ENCODE results near the gene CLCN4.

CLCN4 gene

GRCh38 chrX:10156199-10157031 lies at the start of gene CLCN4:
Gene CLCN4, plus strand, starts transcription at chrX:10156975. Its CDS starts 28,058 bp downstream, at chrX:10185033.
- no peak for DNase-seq (ENCODE audit: low read depth in 2 of 2, low spot score in 1 of 2)

GRCh38 chrX:10107483-10107882 lies 49.3 kb upstream of the CLCN4 start:
- DNase-seq (ENCODE audit: low read depth in 2 of 2, low spot score in 1 of 2): no peak

- no peak for DNase-seq (ENCODE audit: low read depth in 2 of 2, low spot score in 1 of 2)
These were observed 48.5 kb upstream of the CLCN4 start for GRCh38 chrX:10108288-10108687.

- DNase-seq (ENCODE audit: low read depth in 2 of 2, low spot score in 1 of 2): no peak
These were observed 47.1 kb upstream of the CLCN4 start for GRCh38 chrX:10109695-10110094.

- no peak for DNase-seq (ENCODE audit: low read depth in 2 of 2, low spot score in 1 of 2)
These were observed 46.3 kb upstream of the CLCN4 start for GRCh38 chrX:10110316-10110935.

- peak; percentile 33 to 49 for DNase-seq (ENCODE audit: low read depth in 2 of 2, low spot score in 1 of 2)
These were observed 45.8 kb upstream of the CLCN4 start for GRCh38 chrX:10110984-10111363.

- peak; percentile 4 to 37 for DNase-seq (ENCODE audit: low read depth in 2 of 2, low spot score in 1 of 2)
These were observed 45.2 kb upstream of the CLCN4 start for GRCh38 chrX:10111364-10112148.

GRCh38 chrX:10112510-10112909 lies 44.3 kb upstream of the CLCN4 start:
- DNase-seq (ENCODE audit: low read depth in 2 of 2, low spot score in 1 of 2): no peak

GRCh38 chrX:10115082-10115481 lies 41.7 kb upstream of the CLCN4 start:
- no peak for DNase-seq (ENCODE audit: low read depth in 2 of 2, low spot score in 1 of 2)

GRCh38 chrX:10117301-10117700 lies 39.5 kb upstream of the CLCN4 start:
- no peak for DNase-seq (ENCODE audit: low read depth in 2 of 2, low spot score in 1 of 2)

GRCh38 chrX:10117864-10118377 lies 38.9 kb upstream of the CLCN4 start:
- DNase-seq (ENCODE audit: low read depth in 2 of 2, low spot score in 1 of 2): no peak

GRCh38 chrX:10118530-10118929 lies 38.2 kb upstream of the CLCN4 start:
- DNase-seq (ENCODE audit: low read depth in 2 of 2, low spot score in 1 of 2): no peak

GRCh38 chrX:10119399-10119990 lies 37.3 kb upstream of the CLCN4 start:
- peak; percentile 36 to 56 for DNase-seq (ENCODE audit: low read depth in 2 of 2, low spot score in 1 of 2)

GRCh38 chrX:10120331-10120730 lies 36.4 kb upstream of the CLCN4 start:
- no peak for DNase-seq (ENCODE audit: low read depth in 2 of 2, low spot score in 1 of 2)

GRCh38 chrX:10120828-10121227 lies 35.9 kb upstream of the CLCN4 start:
- no peak for DNase-seq (ENCODE audit: low read depth in 2 of 2, low spot score in 1 of 2)

- DNase-seq (ENCODE audit: low read depth in 2 of 2, low spot score in 1 of 2): no peak
These were observed 35.0 kb upstream of the CLCN4 start for GRCh38 chrX:10121787-10122186.

GRCh38 chrX:10124506-10125247 lies 32.1 kb upstream of the CLCN4 start:
- DNase-seq (ENCODE audit: low read depth in 2 of 2, low spot score in 1 of 2): no peak

- DNase-seq (ENCODE audit: low read depth in 2 of 2, low spot score in 1 of 2): no peak
These were observed 31.5 kb upstream of the CLCN4 start for GRCh38 chrX:10125248-10125615.

GRCh38 chrX:10126044-10126443 lies 30.7 kb upstream of the CLCN4 start:
- no peak for DNase-seq (ENCODE audit: low read depth in 2 of 2, low spot score in 1 of 2)

- no peak for DNase-seq (ENCODE audit: low read depth in 2 of 2, low spot score in 1 of 2)
These were observed 29.9 kb upstream of the CLCN4 start for GRCh38 chrX:10126834-10127233.

- no peak for DNase-seq (ENCODE audit: low read depth in 2 of 2, low spot score in 1 of 2)
These were observed 28.4 kb upstream of the CLCN4 start for GRCh38 chrX:10128386-10128785.

Data from stimulated activated CD8-positive, alpha-beta memory T cell treated with anti-CD3 and anti-CD28 coated beads, Interleukin-4, amount 100 ng/mL, for 4 hours (primary cell).